HL-60 (cell line): ENCODE measurements around the gene USP19.

ENCODE experiments used
- POLR2AphosphoS5 ChIP-seq: IDR thresholded peaks from 2 replicates; pipeline ENCODE4 v1.6.1; 2012; ENCODE audit warnings: low read depth
- TF ChIP-seq, protein P1 (sequence below): IDR thresholded peaks from one replicate; pipeline ENCODE4 v1.5.1; 2011; ENCODE audit warnings: low read length, control low read depth, inconsistent platforms; ENCODE audit not compliant: insufficient read depth

DNA sequence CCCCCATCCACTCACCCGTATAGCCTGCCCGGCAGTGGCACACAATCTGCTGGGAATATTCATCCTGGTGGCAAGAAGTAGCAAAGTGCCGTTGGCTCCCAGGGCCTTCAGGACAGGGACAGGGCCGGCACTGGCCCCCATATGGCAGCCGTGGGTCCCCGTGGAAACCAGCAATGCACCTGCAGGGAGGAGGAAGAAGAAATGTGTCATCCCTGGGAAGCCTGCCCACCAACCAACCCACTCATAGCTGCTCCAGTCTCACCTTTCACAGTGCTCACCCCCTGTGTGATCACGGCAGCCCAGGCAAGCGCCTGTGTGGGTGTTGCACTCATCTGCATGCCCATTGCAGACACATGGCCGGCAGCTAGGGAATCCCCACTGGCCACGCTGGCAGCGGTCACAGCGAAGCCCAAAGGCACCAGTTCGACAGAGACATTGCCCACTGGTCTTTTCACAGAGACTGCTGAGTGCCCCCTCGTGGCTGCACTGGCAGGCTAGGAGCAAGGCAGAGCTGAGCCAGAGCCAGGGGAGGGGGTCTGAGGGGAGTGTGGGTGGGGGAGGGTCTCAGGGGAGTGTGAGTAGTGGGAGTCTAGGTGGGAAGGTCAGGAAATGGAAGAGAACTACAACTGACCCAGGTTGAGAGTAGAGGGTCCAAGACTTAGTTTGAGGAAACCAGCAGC, 4.5 kb upstream of the USP19 start:
- TF ChIP-seq, protein P1, sequence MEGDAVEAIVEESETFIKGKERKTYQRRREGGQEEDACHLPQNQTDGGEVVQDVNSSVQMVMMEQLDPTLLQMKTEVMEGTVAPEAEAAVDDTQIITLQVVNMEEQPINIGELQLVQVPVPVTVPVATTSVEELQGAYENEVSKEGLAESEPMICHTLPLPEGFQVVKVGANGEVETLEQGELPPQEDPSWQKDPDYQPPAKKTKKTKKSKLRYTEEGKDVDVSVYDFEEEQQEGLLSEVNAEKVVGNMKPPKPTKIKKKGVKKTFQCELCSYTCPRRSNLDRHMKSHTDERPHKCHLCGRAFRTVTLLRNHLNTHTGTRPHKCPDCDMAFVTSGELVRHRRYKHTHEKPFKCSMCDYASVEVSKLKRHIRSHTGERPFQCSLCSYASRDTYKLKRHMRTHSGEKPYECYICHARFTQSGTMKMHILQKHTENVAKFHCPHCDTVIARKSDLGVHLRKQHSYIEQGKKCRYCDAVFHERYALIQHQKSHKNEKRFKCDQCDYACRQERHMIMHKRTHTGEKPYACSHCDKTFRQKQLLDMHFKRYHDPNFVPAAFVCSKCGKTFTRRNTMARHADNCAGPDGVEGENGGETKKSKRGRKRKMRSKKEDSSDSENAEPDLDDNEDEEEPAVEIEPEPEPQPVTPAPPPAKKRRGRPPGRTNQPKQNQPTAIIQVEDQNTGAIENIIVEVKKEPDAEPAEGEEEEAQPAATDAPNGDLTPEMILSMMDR = no peak
- no peak for TF ChIP-seq POLR2AphosphoS5
